SK-N-SH treated with all-trans-retinoic acid at 6 μM for 48 hours (cell line): ENCODE results near the gene KCNK2.

ENCODE experiments used
- ATAC-seq: fragments of 200-7000 bp; cut with Tn5 transposase; 3 replicates; pipeline ENCODE4 v1.9.1; 2020; ENCODE audit warnings: mild to moderate bottlenecking, moderate library complexity
- ARNTL ChIP-seq: fragments of 450-650 bp; formaldehyde crosslinking; IDR thresholded peaks from 2 replicates; pipeline ENCODE4 v1.5.0; 2020; ENCODE audit warnings: low read depth, mild to moderate bottlenecking, moderate library complexity, borderline replicate concordance
- BACH2 ChIP-seq: fragments of 250-450 bp; sonication (Bioruptor Pico); IDR thresholded peaks from 2 replicates; pipeline ENCODE4 v1.9.0; 2021; ENCODE audit warnings: mild to moderate bottlenecking, borderline replicate concordance
- CSDC2 ChIP-seq: fragments of 250-450 bp; sonication (Bioruptor Pico); IDR thresholded peaks from 2 replicates; pipeline ENCODE4 v1.5.0; 2020; ENCODE audit warnings: mild to moderate bottlenecking, moderate library complexity
- ESRRG ChIP-seq: fragments of 250-450 bp; sonication (Bioruptor Pico); IDR thresholded peaks from 2 replicates; pipeline ENCODE4 v1.6.1; 2021; ENCODE audit warnings: mild to moderate bottlenecking
- GLIS3 ChIP-seq: fragments of 250-450 bp; sonication (Bioruptor Pico); IDR thresholded peaks from 2 replicates; pipeline ENCODE4 v1.5.0; 2020; ENCODE audit warnings: mild to moderate bottlenecking, moderate library complexity
- ISL1 ChIP-seq: fragments of 250-450 bp; sonication (Bioruptor Pico); IDR thresholded peaks from 2 replicates; pipeline ENCODE4 v2.1.2; 2022; ENCODE audit warnings: mild to moderate bottlenecking, moderate library complexity
- PATZ1 ChIP-seq: fragments of 250-450 bp; sonication (Bioruptor Pico); IDR thresholded peaks from 2 replicates; pipeline ENCODE4 v1.8.0; 2020; ENCODE audit warnings: mild to moderate bottlenecking, moderate library complexity, borderline replicate concordance
- POU6F1 ChIP-seq: fragments of 250-450 bp; sonication (Bioruptor Pico); IDR thresholded peaks from 2 replicates; pipeline ENCODE4 v1.8.0; 2021; ENCODE audit warnings: low read depth, mild to moderate bottlenecking, moderate library complexity, borderline replicate concordance
- PPARA ChIP-seq: fragments of 250-450 bp; sonication (Bioruptor Pico); IDR thresholded peaks from 2 replicates; pipeline ENCODE4 v1.5.0; 2020; ENCODE audit warnings: mild to moderate bottlenecking, borderline replicate concordance
- RARB ChIP-seq: fragments of 250-450 bp; sonication (Bioruptor Pico); IDR thresholded peaks from 2 replicates; pipeline ENCODE4 v1.8.0; 2021; ENCODE audit warnings: mild to moderate bottlenecking, moderate library complexity
- SNAI2 ChIP-seq: fragments of 250-450 bp; sonication (Bioruptor Pico); IDR thresholded peaks from 2 replicates; pipeline ENCODE4 v1.5.0; 2020; ENCODE audit warnings: mild to moderate bottlenecking, moderate library complexity
- TCF4 ChIP-seq: fragments of 250-450 bp; sonication (Bioruptor Pico); IDR thresholded peaks from 2 replicates; pipeline ENCODE4 v1.8.0; 2021; ENCODE audit warnings: mild to moderate bottlenecking, moderate library complexity, borderline replicate concordance
- TOX ChIP-seq: fragments of 250-450 bp; sonication (Bioruptor Pico); IDR thresholded peaks from 2 replicates; pipeline ENCODE4 v1.8.0; 2021; ENCODE audit warnings: mild to moderate bottlenecking, moderate library complexity, borderline replicate concordance
- TSHZ2 ChIP-seq: fragments of 250-450 bp; sonication (Bioruptor Pico); IDR thresholded peaks from 2 replicates; pipeline ENCODE4 v1.5.0; 2020; ENCODE audit warnings: mild to moderate bottlenecking, moderate library complexity
- ZC3H10 ChIP-seq: fragments of 250-450 bp; sonication (Bioruptor Pico); IDR thresholded peaks from 2 replicates; pipeline ENCODE4 v1.5.1; 2021; ENCODE audit warnings: mild to moderate bottlenecking, moderate library complexity
- ZFP3 ChIP-seq: fragments of 250-450 bp; sonication (Bioruptor Pico); IDR thresholded peaks from 2 replicates; pipeline ENCODE4 v1.5.0; 2020; ENCODE audit warnings: mild to moderate bottlenecking, moderate library complexity
- ZFP30 ChIP-seq: fragments of 450-650 bp; formaldehyde crosslinking; IDR thresholded peaks from 2 replicates; pipeline ENCODE4 v1.5.0; 2022; ENCODE audit warnings: mild to moderate bottlenecking, moderate library complexity
- ZNF565 ChIP-seq: fragments of 450-650 bp; formaldehyde crosslinking; conservative IDR thresholded peaks from 2 replicates; pipeline ENCODE4 v1.5.0; 2020; ENCODE audit warnings: low read depth, mild to moderate bottlenecking, moderate library complexity
- ZNF70 ChIP-seq: fragments of 450-650 bp; formaldehyde crosslinking; IDR thresholded peaks from 2 replicates; pipeline ENCODE4 v1.5.0; 2020; ENCODE audit warnings: mild to moderate bottlenecking, moderate library complexity
- ZNF8 ChIP-seq: fragments of 450-650 bp; formaldehyde crosslinking; IDR thresholded peaks from 2 replicates; pipeline ENCODE4 v1.5.0; 2020; ENCODE audit warnings: mild to moderate bottlenecking, moderate library complexity

KCNK2 gene

DNA sequence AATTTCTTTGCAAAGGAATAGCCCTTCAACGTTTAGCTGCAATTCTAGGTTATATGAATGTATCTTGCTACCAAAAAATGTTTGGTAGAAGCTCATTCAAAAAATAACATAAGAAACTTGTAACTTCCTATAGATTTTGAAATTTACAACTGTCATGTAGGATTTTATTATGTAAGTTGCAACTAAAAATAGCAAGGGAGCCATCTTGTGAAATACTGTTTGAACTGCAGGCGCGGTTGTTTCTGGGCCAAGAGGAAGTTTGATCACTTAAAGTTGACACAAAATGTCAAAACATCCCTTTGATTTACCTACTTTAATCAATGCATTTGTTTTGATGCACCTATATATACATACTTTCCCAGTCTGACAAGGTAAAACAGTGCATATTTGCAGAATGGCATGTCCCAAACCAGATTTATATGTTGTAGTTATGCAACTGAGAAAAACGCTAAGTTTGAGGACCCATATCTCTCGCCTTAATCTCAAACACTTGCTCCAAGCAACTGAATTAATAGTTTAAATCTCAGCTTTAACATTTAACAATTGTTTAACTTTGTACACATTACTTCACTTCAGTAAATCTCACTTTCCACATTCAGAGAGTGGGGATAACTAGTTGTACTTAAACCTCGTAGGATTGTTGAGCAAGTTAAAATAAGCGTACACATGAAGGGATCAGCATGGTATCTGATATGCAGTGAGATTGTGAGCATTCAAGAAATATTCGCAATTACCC is 63.9 kb downstream of the KCNK2 start:
- ATAC-seq: peak; percentile 82
- no peak for TF ChIP-seq GLIS3 (CRISPR knock-in tag)
- no peak for TF ChIP-seq ZC3H10
- TF ChIP-seq CSDC2: no peak

- TF ChIP-seq BACH2 (CRISPR knock-in tag) (no peak), GLIS3 (CRISPR knock-in tag) (no peak), SNAI2 (CRISPR knock-in tag) (no peak), TCF4 (CRISPR knock-in tag) (no peak)
- no peak for ATAC-seq
Measured at GRCh38 chr1:215147024-215147423, 64.5 kb downstream of the KCNK2 start.

DNA sequence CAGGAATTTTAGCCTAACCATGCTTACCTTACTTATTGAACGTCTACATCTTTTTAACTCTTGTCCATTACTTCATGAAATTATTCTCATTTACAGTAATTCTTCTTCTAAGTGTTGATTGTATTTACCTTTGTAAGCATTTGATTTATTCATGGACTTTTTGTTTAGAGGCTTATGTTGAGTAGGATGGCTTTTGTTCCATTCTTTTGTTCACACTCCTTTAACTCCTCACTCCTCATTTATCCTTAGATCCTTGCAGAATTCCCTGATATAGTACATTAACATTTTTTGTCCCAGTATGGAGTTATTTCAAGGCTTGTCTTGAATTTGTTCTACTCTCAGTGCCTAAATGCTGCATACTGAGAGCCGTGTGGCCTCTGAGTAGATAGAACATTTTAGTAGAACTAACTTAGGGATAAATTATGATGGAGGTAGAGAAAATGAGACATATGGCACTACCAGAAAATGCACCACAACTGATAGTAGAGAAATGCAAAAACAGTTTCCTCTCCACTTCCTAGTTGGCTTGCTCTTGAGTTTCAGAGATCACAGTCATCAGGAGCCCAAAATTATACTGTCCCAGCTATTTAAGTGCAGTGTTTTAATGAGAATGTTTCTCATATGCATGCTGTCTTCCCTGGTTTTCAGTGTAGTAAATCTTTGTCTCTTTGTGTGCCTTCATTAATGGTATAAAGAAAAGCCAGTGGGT is 69.5 kb downstream of the KCNK2 start:
- TF ChIP-seq ISL1 (CRISPR knock-in tag) (no peak), ZC3H10 (no peak), TCF4 (CRISPR knock-in tag) (no peak), ZNF70 (CRISPR knock-in tag) (no peak), SNAI2 (CRISPR knock-in tag) (no peak), TSHZ2 (CRISPR knock-in tag) (no peak), ARNTL (CRISPR knock-in tag) (no peak), ZNF8 (CRISPR knock-in tag) (no peak), ZFP30 (CRISPR knock-in tag) (no peak), BACH2 (CRISPR knock-in tag) (no peak), PPARA (no peak), POU6F1 (CRISPR knock-in tag) (no peak), CSDC2 (no peak), RARB (no peak), PATZ1 (CRISPR knock-in tag) (no peak), ZFP3 (no peak)
- ATAC-seq: no peak

DNA sequence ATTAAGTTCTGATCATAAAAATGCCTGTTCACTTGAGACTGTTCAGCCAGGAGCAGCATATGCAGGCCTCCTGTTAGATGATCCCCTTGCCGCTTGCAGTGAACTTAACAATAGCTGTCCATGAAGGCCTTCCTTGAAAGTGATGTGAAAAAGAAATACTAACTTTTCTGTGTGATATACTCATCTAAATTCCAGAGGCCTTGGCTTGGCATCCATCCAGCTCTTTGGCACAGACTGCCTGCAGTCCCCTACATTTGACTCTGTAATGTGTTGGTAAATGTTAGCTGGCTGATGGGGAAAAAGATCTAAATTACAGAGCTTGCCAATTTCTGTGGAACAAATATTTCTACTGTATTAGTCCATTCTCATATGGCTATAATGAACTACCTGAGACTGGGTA is 73.7 kb downstream of the KCNK2 start:
- TF ChIP-seq ARNTL (CRISPR knock-in tag) (no peak), ISL1 (CRISPR knock-in tag) (no peak), ZNF565 (CRISPR knock-in tag) (no peak), SNAI2 (CRISPR knock-in tag) (no peak), ZNF8 (CRISPR knock-in tag) (no peak), BACH2 (CRISPR knock-in tag) (no peak), TSHZ2 (CRISPR knock-in tag) (no peak), PATZ1 (CRISPR knock-in tag) (no peak), TOX (no peak), TCF4 (CRISPR knock-in tag) (no peak), ESRRG (no peak)
- peak; percentile 66 for ATAC-seq
